ENCODE results near the gene TANC1. TPM values are rescaled to one million over a fixed set of nuclear protein-coding genes. Genes with fewer than 3 reads are reported as not detected.

Gene TANC1
- total and polyA plus RNA-seq, 12 donors, result 17.8 to 90.5 (median 70.0) TPM

DNA sequence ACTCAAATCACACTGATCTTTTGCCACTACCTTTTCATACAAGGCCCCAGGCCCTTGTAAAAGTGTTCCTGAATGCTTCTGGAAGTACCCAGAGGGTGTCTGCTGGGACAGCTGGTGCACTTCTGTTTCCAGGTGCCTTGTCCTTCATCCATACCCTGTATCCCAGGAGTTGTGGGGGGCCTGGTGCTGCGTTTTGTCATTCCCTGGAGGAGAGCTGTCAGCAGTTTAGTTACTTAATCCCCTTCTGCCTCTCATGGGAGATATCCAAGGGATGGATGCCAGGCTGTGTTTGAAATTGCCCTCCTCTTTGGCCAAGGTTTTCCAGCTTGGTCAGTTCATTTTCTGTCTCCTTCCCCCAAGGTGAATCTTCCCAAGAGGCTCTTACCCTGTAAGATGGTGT, 159.8 kb downstream of the TANC1 start:
- Histone ChIP-seq H3K4me1 (peaks cover 29 to 96% (median 83%) of the 10 kb centered on the region in 9 donors), H3K27me3 (no peaks in the 10 kb centered on the region), H3K36me3 (no peaks in the 10 kb centered on the region), H3K9me3 (no peaks in the 10 kb centered on the region), H3K27ac (peak overlapping the region in 9 of 10 donors; percentile 32 to 90 (median 65)), H3K4me3 (no peak overlapping the region)
- ATAC-seq (peak; percentile 48 to 87 (median 72)), DNase-seq (peak; percentile 42 to 63)
- 33 to 48% methylated on average over 1 of the region's 1 CpG for WGBS, 2 donors
- intact Hi-C loops (cut with DNase I), result no loop called here
- TF ChIP-seq CTCF (IDR thresholded peaks at IDR 0.05), result no peak

DNA sequence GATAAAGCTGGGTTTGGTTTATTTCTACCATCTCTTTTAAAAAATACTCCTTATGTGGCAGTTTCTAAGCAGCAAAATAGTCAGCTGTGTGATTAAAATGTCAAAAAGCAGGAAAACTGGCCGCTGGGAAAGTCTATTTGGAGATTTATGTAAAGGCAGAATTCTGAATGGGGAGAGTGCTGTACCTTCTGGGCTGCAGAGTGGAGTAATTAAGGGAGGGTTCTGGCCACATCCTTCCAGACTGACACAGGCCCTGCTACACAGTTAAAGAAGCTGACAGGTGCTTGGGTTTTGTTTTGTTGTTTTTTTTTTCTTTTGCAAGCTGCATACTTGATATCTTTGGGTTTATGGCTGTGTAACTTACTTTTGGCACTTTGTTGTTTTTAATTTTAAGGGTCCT, 160.8 kb downstream of the TANC1 start:
- no peak overlapping the region for H3K4me3 ChIP-seq
- DNase-seq (no peak), ATAC-seq (peak in 3 of 8 donors; percentile 38 to 41 (median 39))
- no peaks in the 10 kb centered on the region for H3K36me3 ChIP-seq
- TF ChIP-seq CTCF (IDR thresholded peaks at IDR 0.05), result no peak
- WGBS, 2 donors, result 61 to 71% methylated on average over 1 of the region's 1 CpG
- H3K4me1 ChIP-seq, result peaks cover 23 to 96% (median 80%) of the 10 kb centered on the region in 9 donors
- H3K27me3 ChIP-seq, result no peaks in the 10 kb centered on the region
- peak overlapping the region in 6 of 10 donors; percentile 31 to 90 (median 67) for H3K27ac ChIP-seq
- intact Hi-C loops (cut with DNase I), result no loop called here
- H3K9me3 ChIP-seq, result no peaks in the 10 kb centered on the region

DNA sequence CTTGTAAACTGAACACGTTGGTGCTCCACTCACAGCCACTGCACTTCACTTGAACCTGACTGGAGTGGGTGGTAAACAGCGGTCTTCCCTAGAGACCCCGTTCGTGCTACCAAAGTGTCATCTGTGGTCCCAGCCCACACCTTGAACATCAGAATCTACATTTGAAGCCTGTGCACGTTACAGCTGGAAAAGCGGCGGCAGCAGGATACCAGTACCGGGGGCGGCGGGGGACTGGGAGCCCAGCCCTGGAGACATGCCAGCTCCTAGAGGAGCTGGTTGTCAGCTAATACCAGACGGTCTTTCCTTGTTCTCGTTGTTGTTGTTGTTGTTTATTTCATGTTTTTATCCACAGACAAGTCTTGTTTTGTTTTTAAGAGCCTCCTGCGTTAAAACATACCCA, 161.4 kb downstream of the TANC1 start:
- DNase-seq (peak; percentile 46 to 53), ATAC-seq (peak in 5 of 8 donors; percentile 14 to 47 (median 41))
- no peak overlapping the region for H3K4me3 ChIP-seq
- peaks cover 18 to 96% (median 80%) of the 10 kb centered on the region in 9 donors for H3K4me1 ChIP-seq
- 21% methylated on average over 13 of the region's 13 CpGs for WGBS, 2 donors
- no peaks in the 10 kb centered on the region for H3K9me3 ChIP-seq
- no peaks in the 10 kb centered on the region for H3K36me3 ChIP-seq
- intact Hi-C loops (cut with DNase I), result loop anchor here in 3 of 10 donors (5.0 to 10.0 kb wide), 2 partner anchors 67 to 155 kb away; partner anchors contain the start of gene WDSUB1 (in 2 of the 3)
- no peak for TF ChIP-seq CTCF (IDR thresholded peaks at IDR 0.05)
- H3K27me3 ChIP-seq, result no peaks in the 10 kb centered on the region
- H3K27ac ChIP-seq, result peak overlapping the region in 6 of 10 donors; percentile 31 to 93 (median 72)

DNA sequence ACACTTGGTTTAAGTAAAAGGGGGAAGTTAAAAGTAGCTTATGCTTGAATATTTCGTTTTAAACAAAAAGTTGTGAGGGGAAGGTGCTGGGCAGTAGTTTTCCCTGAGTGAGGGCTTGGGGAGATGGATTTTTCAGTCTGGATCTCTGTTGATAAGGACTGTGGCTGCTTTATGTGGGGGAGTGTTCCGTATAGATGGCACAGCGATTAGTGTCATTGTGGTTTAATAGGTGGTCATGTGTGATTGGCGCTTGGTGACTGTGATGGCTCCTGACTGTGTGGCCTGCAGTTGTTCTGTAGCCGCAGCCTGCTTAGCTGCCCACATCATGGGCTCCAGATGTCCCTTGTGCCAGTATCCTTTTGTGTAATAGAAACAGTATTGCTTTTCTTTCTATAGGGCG, 161.9 kb downstream of the TANC1 start:
- H3K36me3 ChIP-seq, result no peaks in the 10 kb centered on the region
- no peak for DNase-seq
- no peaks in the 10 kb centered on the region for H3K9me3 ChIP-seq
- no peak overlapping the region for H3K4me3 ChIP-seq
- peaks cover 18 to 96% (median 80%) of the 10 kb centered on the region in 9 donors for H3K4me1 ChIP-seq
- intact Hi-C loops (cut with DNase I), result loop anchor here in 3 of 10 donors (5.0 to 10.0 kb wide), 2 partner anchors 67 to 154 kb away; partner anchors contain the start of gene WDSUB1 (in 2 of the 3)
- TF ChIP-seq CTCF (IDR thresholded peaks at IDR 0.05), result no peak
- H3K27me3 ChIP-seq, result no peaks in the 10 kb centered on the region
- no peak for ATAC-seq
- peak overlapping the region in 6 of 10 donors; percentile 14 to 93 (median 72) for H3K27ac ChIP-seq
- 67 to 78% methylated on average over 6 of the region's 6 CpGs for whole genome bisulfite sequencing, 2 donors
